ENCODE results near the gene SPTA1. TPM values are rescaled to one million over a fixed set of nuclear protein-coding genes. Genes with fewer than 3 reads are reported as not detected.

The SPTA1 gene
- total RNA-seq, 1 donor from 2014 or later: 0.09 TPM

- H4K20me1 ChIP-seq (ENCODE audit: insufficient read depth, low read length): no peaks in the 10 kb centered on the region
- H3K36me3 ChIP-seq (ENCODE audit: insufficient read depth, low read length): no peaks in the 10 kb centered on the region
- Mint-ChIP-seq H3K4me1 (ENCODE audit: low read depth, unreplicated experiment) (no peaks in the 10 kb centered on the region), H3K27ac (ENCODE audit: unreplicated experiment) (no peak overlapping the region), H3K9me3 (ENCODE audit: unreplicated experiment) (no peaks in the 10 kb centered on the region), H3K4me3 (ENCODE audit: unreplicated experiment) (no peak overlapping the region), H3K36me3 (ENCODE audit: low read depth, unreplicated experiment) (no peaks in the 10 kb centered on the region), H3K27me3 (ENCODE audit: low read depth, unreplicated experiment) (peaks cover 6% of the 10 kb centered on the region)
- H3K4me3 ChIP-seq (ENCODE audit: insufficient read depth, low read depth, low read length): no peak overlapping the region
- H3K27ac ChIP-seq (ENCODE audit: low read depth, low read length): no peak overlapping the region
- H2AFZ ChIP-seq (ENCODE audit: low read depth, low read length): no peak overlapping the region
- no peaks in the 10 kb centered on the region for H3K27me3 ChIP-seq (ENCODE audit: insufficient read depth, low read length)
- DNase-seq (ENCODE audit: low read depth) (no peak), FAIRE-seq (no peak)
- H3K4me1 ChIP-seq (ENCODE audit: insufficient read depth, low read length): no peaks in the 10 kb centered on the region
- H3K9ac ChIP-seq (ENCODE audit: low read length): no peak overlapping the region
- no peaks in the 10 kb centered on the region for H3K79me2 ChIP-seq (ENCODE audit: insufficient read depth, low read length)
- TF ChIP-seq CTCF (IDR thresholded peaks at IDR 0.05; ENCODE audit: insufficient read depth, low read depth, low read length): no peak
- TF ChIP-seq EZH2 (IDR thresholded peaks at IDR 0.05; ENCODE audit: insufficient read depth, low read length): no peak
- no peaks in the 10 kb centered on the region for H3K9me3 ChIP-seq (ENCODE audit: insufficient read depth, low read depth, low read length)
- no peak overlapping the region for H3K4me2 ChIP-seq (ENCODE audit: low read length)
These were observed 8.1 kb upstream of the SPTA1 start for GRCh38 chr1:158694596-158694995.

- no peaks in the 10 kb centered on the region for H3K9me3 Mint-ChIP-seq (ENCODE audit: unreplicated experiment)
- FAIRE-seq: no peak
- H3K4me3 ChIP-seq (ENCODE audit: insufficient read depth, low read depth, low read length): no peak overlapping the region
These were observed 5.8 kb upstream of the SPTA1 start for GRCh38 chr1:158692356-158692755.

More at GRCh38 chr1:158692356-158692755, 5.8 kb upstream of the SPTA1 start:
- Mint-ChIP-seq H3K4me1 (ENCODE audit: low read depth, unreplicated experiment) (no peaks in the 10 kb centered on the region), H3K27me3 (ENCODE audit: low read depth, unreplicated experiment) (peaks cover 9% of the 10 kb centered on the region), H3K4me3 (ENCODE audit: unreplicated experiment) (no peak overlapping the region), H3K36me3 (ENCODE audit: low read depth, unreplicated experiment) (no peaks in the 10 kb centered on the region), H3K27ac (ENCODE audit: unreplicated experiment) (no peak overlapping the region)
- H3K4me1 ChIP-seq (ENCODE audit: insufficient read depth, low read length): no peaks in the 10 kb centered on the region
- H3K9ac ChIP-seq (ENCODE audit: low read length): no peak overlapping the region
- H3K79me2 ChIP-seq (ENCODE audit: insufficient read depth, low read length): no peaks in the 10 kb centered on the region
- TF ChIP-seq EZH2 (IDR thresholded peaks at IDR 0.05; ENCODE audit: insufficient read depth, low read length) (no peak), CTCF (IDR thresholded peaks at IDR 0.05; ENCODE audit: insufficient read depth, low read depth, low read length) (no peak)
- H3K4me2 ChIP-seq (ENCODE audit: low read length): no peak overlapping the region
- no peak overlapping the region for H3K27ac ChIP-seq (ENCODE audit: low read depth, low read length)
- H3K9me3 ChIP-seq (ENCODE audit: insufficient read depth, low read depth, low read length): no peaks in the 10 kb centered on the region
- DNase-seq (ENCODE audit: low read depth): no peak
- H3K27me3 ChIP-seq (ENCODE audit: insufficient read depth, low read length): no peaks in the 10 kb centered on the region
- H3K36me3 ChIP-seq (ENCODE audit: insufficient read depth, low read length): no peaks in the 10 kb centered on the region
- H2AFZ ChIP-seq (ENCODE audit: low read depth, low read length): no peak overlapping the region
- H4K20me1 ChIP-seq (ENCODE audit: insufficient read depth, low read length): no peaks in the 10 kb centered on the region

Measured in astrocyte (in vitro differentiated cells and primary cell).